Brain microvascular endothelial cell (primary cell): Measurements from ENCODE around the gene AR.

Experiments
- DNase-seq: peaks from one replicate; pipeline ENCODE4 v3.0.0-alpha.2; 2020
- H3K27ac ChIP-seq: fragments of 250-450 bp; sonication (Bioruptor Pico); 2 replicates; pipeline ENCODE4 v1.5.1; 2020; ENCODE audit warnings: mild to moderate bottlenecking, moderate library complexity
- H3K27me3 ChIP-seq: fragments of 250-450 bp; sonication (Bioruptor Pico); replicated peaks from 2 replicates; pipeline ENCODE4 v1.5.1; 2020; ENCODE audit warnings: mild to moderate bottlenecking
- H3K36me3 ChIP-seq: fragments of 250-450 bp; sonication (Bioruptor Pico); replicated peaks from 2 replicates; pipeline ENCODE4 v1.5.1; 2020; ENCODE audit warnings: mild to moderate bottlenecking
- H3K4me3 ChIP-seq: 2 replicates; pipeline ENCODE4 v1.5.1; 2011; ENCODE audit warnings: low read depth, mild to moderate bottlenecking, control low read depth, low read length, moderate library complexity
- in situ Hi-C: cut with HindIII; loops from 2 replicates; pipeline ENCODE4 v1.10.0; 2017; ENCODE audit warnings: low sequenced_read_pairs, low pct_ligation_motif_present
- TF ChIP-seq, protein P1 (sequence below): IDR thresholded peaks from 2 replicates; pipeline ENCODE4 v1.5.1; 2011; ENCODE audit warnings: low read depth, mild to moderate bottlenecking, moderate library complexity, low read length, control low read depth, inconsistent platforms; ENCODE audit errors: missing control alignments

AR gene

DNA sequence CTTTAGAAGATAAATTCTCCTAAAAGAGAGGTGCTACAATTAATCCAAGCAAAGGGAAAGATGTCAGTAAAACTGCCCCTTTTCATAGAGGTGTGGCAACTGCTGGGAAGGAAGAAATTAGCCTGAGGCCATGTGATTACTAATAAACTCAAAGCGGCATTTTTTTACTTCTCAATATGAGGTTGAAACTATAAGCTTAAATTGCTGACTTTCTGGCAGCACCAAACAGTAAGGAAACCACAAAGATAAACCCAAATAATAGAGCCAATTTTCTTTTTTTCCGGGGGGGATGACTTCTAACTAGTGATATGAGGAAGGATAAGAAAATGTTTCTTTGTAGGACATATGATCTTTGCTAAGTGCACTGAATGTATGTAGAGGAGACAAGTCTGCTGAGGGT, 30.9 kb downstream of the AR start:
- Histone ChIP-seq H3K27ac (no peak overlapping the region), H3K27me3 (no peaks in the 10 kb centered on the region), H3K4me3 (no peak overlapping the region), H3K36me3 (no peaks in the 10 kb centered on the region)
- TF ChIP-seq, protein P1, sequence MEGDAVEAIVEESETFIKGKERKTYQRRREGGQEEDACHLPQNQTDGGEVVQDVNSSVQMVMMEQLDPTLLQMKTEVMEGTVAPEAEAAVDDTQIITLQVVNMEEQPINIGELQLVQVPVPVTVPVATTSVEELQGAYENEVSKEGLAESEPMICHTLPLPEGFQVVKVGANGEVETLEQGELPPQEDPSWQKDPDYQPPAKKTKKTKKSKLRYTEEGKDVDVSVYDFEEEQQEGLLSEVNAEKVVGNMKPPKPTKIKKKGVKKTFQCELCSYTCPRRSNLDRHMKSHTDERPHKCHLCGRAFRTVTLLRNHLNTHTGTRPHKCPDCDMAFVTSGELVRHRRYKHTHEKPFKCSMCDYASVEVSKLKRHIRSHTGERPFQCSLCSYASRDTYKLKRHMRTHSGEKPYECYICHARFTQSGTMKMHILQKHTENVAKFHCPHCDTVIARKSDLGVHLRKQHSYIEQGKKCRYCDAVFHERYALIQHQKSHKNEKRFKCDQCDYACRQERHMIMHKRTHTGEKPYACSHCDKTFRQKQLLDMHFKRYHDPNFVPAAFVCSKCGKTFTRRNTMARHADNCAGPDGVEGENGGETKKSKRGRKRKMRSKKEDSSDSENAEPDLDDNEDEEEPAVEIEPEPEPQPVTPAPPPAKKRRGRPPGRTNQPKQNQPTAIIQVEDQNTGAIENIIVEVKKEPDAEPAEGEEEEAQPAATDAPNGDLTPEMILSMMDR = no peak
- DNase-seq = no peak
- in situ Hi-C loops = no loop called here

- in situ Hi-C loops = no loop called here
- DNase-seq = no peak
- Histone ChIP-seq H3K27ac (no peak overlapping the region), H3K36me3 (no peaks in the 10 kb centered on the region), H3K27me3 (no peaks in the 10 kb centered on the region), H3K4me3 (no peak overlapping the region)
- TF ChIP-seq, protein P1 = no peak
These were observed 38.6 kb downstream of the AR start for GRCh38 chrX:67582436-67582835.

GRCh38 chrX:67583171-67583570, 39.4 kb downstream of the AR start:
- in situ Hi-C loops = no loop called here
- no peak for DNase-seq
- Histone ChIP-seq H3K27me3 (no peaks in the 10 kb centered on the region), H3K4me3 (no peak overlapping the region), H3K27ac (no peak overlapping the region), H3K36me3 (no peaks in the 10 kb centered on the region)
- TF ChIP-seq, protein P1 = no peak

DNA sequence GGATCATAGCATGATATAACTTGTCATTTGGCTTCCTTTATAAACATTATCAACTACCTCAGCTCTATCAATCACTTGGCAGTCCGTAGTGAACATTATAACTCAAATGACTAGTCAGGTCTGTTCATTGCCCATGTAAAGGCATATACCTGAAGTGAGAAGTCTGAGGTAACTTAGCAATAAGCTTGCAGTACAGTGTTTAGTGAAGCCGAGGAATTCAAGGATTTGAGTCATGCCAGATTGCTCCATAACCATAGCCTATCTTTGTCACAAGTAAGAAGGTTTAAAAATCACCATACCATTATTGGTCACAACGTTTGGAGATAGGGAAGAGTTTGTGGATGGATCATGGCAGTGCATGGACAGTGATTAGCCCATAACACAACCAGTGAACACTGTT, 41.6 kb downstream of the AR start:
- DNase-seq = no peak
- in situ Hi-C loops = no loop called here
- Histone ChIP-seq H3K27me3 (no peaks in the 10 kb centered on the region), H3K27ac (no peak overlapping the region), H3K36me3 (no peaks in the 10 kb centered on the region), H3K4me3 (no peak overlapping the region)
- TF ChIP-seq, protein P1 = no peak

- no peak overlapping the region for H3K27ac ChIP-seq
- H3K36me3 ChIP-seq = no peaks in the 10 kb centered on the region
- H3K4me3 ChIP-seq = no peak overlapping the region
- in situ Hi-C loops = no loop called here
- no peaks in the 10 kb centered on the region for H3K27me3 ChIP-seq
- TF ChIP-seq, protein P1 = no peak
- DNase-seq = no peak
These were observed 44.3 kb downstream of the AR start for GRCh38 chrX:67587946-67588624.
